GM12892 (cell line): ENCODE measurements around the gene ACSL3.
A peak's percentile ranks its signal among the peaks of the same experiment; 100 is the strongest.

Experiments
- DNase-seq: peaks from one replicate; pipeline ENCODE4 v3.0.0; 2011; ENCODE audit not compliant: insufficient read length
- FAIRE-seq: peaks from 2 replicates; lab custom pipeline; 2011; peaks lifted over from hg19 to GRCh38; lab: Jason Lieb, UNC
- POLR2A ChIP-seq: IDR thresholded peaks from 2 replicates; pipeline ENCODE4 v1.6.1; 2011; ENCODE audit warnings: low read depth, low read length, control low read depth
- POLR2AphosphoS5 ChIP-seq: IDR thresholded peaks from 2 replicates; pipeline ENCODE4 v1.6.1; 2011; ENCODE audit warnings: low read depth, low read length, control low read depth
- TAF1 ChIP-seq: IDR thresholded peaks from 2 replicates; pipeline ENCODE4 v1.6.1; 2011; ENCODE audit warnings: low read depth, mild to moderate bottlenecking, control low read depth, low read length, borderline replicate concordance

ACSL3 gene

DNA sequence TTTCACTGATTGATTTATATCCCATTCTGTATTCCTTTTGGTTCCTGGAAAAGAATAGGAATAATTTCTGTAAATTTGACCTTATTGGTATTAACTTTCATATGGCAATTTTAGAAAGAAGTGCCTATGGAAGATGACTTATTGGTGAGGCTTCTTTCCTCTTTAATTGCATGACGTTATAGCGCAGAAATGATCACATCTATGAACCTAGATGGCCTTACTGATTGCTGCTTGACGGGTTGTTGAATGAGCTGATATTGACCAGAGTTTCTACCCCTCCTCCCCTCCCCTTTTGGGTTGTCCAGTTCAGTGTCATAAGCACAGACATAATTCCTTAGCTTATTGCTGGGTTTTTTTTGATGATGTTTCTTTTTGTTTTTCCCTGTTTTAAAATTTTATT, 14.6 kb downstream of the ACSL3 start:
- FAIRE-seq, result no peak
- TF ChIP-seq POLR2AphosphoS5 (no peak), POLR2A (no peak), TAF1 (no peak)
- DNase-seq, result no peak

DNA sequence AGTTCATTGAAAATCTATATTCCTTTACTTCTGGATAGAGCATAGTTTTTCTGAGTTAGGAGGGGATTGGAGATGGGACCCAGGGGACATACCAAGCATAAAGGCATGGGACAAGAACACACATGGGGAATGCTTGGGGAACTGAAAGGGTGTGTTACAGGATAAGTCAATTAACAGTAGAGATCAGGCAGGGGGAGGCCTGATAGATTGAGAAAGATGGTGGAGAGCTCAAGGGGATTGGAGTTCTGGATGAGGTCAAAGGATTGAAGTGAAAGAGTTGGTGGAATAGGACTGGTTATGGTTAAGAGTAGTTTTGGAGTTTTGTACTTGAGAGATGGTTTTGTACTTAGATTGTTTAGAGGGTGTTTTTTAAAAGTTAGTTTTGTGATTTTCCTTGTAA, 16.1 kb downstream of the ACSL3 start:
- FAIRE-seq, result no peak
- no peak for DNase-seq

DNA sequence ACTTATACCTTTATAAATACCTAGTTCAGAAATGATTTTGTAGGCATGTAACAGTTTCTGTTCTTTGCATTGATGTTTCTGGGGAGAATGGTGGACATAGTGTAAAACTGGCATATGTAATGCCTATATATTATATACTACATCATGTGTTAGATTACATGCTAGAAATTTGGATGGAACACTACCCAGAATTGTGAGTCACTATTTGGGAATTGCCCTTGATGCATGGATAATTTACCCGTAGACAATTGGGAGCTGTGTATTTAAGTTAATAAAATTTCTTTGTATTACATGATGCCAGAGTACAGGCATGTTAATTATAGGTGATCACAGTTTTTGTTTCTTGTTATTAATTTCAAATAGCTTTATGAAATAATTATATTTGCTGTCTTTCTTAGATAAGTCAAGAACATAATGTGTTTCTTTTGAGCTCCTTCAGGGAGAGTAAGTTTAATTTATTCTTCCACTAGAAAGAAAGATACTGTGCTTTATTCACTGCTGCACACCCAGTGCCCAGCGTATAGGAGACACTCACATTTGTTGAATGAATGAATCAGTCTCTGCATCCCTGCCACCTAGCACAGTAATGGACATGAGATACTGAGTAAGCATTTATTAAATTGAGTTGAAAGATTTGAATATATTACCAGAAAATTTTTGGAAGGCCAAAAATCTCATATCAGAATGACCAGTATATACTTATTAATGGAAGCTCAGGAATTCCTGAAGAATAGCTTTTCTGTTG, 16.9 kb downstream of the ACSL3 start:
- FAIRE-seq (no peak), DNase-seq (no peak)
- TF ChIP-seq POLR2AphosphoS5, result no peak
- no peak for TF ChIP-seq POLR2A
- TF ChIP-seq TAF1, result no peak

More for the DNA sequence above, 16.1 kb downstream of the ACSL3 start:
- TF ChIP-seq POLR2AphosphoS5 (no peak), POLR2A (no peak), TAF1 (no peak)

DNA sequence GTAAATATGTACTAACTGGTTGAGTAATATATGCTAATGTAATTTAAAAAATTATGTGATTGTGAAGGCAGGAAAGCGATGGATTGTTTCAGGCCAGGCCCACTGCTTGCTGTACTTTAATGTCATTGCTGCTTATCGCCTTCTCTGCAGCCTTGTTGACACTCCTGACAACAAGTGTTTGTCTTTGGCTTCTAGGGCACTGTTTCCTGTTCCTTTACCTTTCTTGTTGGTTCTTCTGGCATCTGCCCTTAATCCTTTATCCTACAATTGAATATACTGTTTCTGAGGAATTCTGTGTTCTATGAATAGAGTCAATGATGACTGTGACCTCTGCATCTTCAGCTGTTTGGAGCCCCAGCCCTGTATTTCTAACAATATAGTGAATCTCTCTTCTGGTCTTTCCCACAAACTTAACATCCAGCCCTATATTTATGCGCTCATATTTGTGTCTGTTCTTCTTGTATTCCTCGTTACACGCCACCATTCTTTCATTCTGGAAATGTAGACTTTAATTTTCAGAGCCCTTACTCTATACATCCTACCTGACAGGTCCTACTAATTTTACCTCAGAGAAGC, 17.6 kb downstream of the ACSL3 start:
- DNase-seq, result no peak
- no peak for TF ChIP-seq POLR2AphosphoS5
- no peak for TF ChIP-seq POLR2A
- TF ChIP-seq TAF1, result no peak

DNA sequence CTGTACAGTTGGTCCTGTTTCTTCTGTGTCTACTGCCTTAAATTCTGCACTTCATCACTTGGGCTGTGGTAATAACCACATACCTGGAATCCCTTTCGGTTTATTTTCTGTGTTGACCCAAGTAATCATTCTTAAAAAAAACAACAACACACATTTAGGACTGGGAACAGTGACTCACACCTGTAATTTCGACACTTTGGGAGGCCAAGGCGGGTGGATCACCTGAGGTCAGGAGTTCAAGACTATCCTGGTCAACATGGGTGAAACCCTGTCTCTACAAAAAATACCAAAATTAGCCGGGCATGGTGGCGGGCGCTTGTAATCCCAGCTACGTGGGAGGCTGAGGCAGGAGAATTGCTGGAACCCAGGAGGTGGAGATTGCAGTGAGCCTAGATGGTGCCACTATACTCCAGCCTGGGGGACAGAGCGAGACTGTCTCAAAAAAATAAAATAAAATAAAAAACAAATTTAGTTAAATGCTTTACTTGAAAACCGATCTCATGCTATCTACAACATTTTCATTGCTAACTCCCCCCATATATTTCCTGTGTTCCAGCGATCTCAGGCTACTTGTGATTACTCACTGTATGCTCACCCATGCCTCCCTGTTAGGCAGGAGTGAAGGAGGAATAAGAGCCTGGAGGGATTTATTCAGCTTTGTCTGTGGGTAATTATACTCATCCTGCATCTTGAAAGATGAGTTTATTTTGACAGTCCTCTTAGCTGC, 18.2 kb downstream of the ACSL3 start:
- DNase-seq, result no peak
- FAIRE-seq, result no peak
- TF ChIP-seq TAF1 (no peak), POLR2AphosphoS5 (no peak), POLR2A (no peak)

More for the DNA sequence above, 17.6 kb downstream of the ACSL3 start:
- FAIRE-seq, result no peak

DNA sequence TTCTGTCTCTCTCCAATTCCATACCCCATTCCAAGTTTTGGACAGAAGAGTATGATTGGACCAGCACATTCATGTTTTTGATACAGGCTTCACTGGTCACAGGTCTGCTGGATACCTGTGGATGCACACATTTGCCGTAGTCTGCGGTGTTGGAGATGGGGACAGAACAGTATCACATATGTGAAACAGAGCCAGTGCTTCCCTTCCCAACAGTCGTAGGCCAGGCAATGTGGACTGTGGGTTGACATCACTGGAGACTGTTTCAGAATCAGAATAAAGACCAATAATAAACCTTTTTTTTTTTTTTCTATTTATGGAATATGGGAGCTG, 18.7 kb downstream of the ACSL3 start:
- FAIRE-seq, result no peak

DNA sequence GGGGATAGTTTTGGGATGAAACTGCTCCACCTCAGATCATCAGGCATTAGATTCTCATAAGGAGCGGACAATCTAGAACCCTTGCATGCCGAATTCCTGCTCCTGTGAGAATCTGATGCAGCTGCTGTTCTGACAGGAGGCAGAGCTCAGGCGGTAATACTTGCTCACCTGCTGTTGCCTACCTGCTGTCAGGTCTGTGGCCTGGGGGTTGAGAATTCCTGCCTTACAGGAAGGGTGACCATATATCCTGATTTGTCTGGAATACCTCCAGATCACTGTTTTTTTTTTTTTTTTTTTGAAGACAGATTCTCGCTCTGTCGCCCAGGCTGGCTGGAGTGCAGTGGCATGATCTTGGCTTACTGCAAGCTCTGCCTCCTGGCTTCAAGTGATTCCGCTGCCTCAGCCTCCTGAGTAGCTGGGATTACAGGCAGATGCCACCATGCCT, 21.7 kb downstream of the ACSL3 start:
- no peak for FAIRE-seq
- DNase-seq, result no peak
- TF ChIP-seq POLR2AphosphoS5 (no peak), POLR2A (no peak), TAF1 (no peak)

More for the DNA sequence above, 18.7 kb downstream of the ACSL3 start:
- TF ChIP-seq POLR2A (no peak), POLR2AphosphoS5 (no peak), TAF1 (no peak)
- DNase-seq, result no peak

DNA sequence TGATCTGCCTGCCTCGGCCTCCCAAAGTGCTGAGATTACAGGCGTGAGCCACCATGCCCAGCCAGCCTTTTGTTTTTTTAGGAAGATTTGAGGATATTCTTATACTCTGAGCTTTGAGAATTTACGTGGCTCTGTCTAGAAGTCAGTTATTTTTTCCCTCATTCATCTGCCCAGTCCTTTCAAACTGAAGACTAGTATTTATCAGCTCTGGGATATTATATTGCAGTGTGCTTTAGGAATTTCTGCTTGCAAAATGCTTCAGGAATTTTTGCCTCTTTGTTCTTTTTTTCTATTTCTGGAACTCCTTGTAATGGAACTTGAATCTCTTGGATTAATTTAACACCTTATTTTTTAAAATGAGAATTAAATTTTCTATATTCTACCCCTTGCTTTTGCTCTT, 22.6 kb downstream of the ACSL3 start:
- DNase-seq, result no peak
- FAIRE-seq, result no peak
- no peak for TF ChIP-seq TAF1
- no peak for TF ChIP-seq POLR2AphosphoS5
- TF ChIP-seq POLR2A, result no peak

DNA sequence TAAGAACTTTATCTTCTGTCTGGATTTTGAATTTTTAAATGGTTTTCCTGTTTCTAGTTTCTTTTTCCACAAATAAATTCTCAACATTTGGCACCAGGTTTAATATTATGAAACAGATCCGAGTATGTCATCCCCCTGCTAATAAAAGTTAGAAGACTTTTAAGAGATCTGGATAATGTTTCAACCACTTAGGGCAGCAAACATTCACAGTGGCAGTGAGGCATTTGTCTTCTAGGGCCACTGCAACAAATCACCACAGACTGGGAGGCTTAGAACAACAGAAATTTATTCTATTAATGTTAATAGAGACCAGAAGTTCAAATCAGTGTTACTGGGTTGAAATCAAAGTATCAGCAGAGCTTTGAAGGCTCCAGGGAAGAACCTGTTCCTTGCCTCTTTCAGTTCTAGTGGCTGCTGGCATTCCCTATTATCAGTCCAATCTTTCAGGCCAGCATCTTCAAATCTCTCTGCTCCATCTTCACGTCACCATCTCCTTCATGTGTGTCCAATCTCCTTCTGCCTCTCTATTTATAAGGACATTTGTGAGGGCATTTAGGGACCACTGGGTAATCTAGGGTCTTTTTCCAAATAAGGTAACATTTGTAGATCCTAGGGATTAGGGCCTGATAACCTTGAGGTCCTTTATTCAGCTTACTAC, 23.4 kb downstream of the ACSL3 start:
- FAIRE-seq (no peak), DNase-seq (no peak)
- TF ChIP-seq POLR2A (no peak), TAF1 (no peak)

DNA sequence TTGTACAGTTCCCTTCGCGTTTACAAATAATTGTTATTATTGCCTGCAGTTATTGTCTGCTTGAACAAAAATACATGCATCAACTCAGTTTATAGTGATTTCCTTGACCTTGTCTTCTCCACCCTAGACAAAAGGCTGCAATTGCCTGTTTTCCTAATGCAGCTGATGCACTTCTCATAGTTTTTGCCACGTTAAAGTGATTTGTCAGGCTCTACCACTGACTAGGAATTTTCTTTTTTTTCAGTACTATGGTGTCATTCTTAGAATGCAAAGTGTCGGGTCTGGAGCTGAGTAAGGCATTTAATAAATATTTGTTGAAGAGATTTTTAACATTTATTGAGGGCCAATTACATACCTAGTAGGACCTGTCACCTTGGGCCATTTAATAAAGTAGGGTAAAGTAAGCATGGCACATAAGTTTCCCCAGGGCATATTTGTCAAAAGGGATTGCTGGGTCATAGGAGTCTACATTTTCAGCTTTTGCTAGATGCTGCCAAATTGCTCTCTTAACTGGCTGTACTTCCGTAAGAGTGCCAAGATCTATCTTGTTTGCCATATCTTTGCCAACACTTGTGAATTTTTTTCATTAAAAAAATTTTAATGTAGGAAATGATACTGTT, 24.1 kb downstream of the ACSL3 start:
- DNase-seq (no peak), FAIRE-seq (no peak)
- TF ChIP-seq POLR2A (no peak), TAF1 (no peak), POLR2AphosphoS5 (no peak)

DNA sequence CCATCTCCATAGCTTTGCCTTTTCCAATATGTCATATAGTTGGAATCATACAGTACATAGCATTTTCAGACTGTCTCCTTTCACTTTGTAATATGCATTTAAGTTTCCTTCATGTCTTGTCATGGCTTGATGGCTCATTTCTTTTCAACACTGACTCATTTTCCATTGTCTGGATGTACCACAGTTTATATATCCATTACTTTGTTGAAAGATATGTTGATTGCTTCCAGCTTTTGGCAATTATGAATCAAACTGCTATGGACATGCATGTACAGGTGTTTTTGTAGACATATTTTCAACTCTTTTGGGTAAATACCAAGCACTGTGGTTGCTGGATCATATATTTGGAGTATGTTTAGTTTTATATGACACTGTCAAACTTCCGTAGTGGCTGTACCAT, 26.3 kb downstream of the ACSL3 start:
- FAIRE-seq, result peak; percentile 42
- no peak for DNase-seq
- TF ChIP-seq POLR2A, result no peak
- no peak for TF ChIP-seq POLR2AphosphoS5
- no peak for TF ChIP-seq TAF1
